ENCODE measurements around the gene CYB561A3. TPM values are rescaled to one million over a fixed set of nuclear protein-coding genes. Genes with fewer than 3 reads are reported as not detected.

Gene CYB561A3
- total RNA-seq, 1 donor from 2014 or later, result 38.9 TPM

GRCh38 chr11:61345954-61346843, 15.5 kb downstream of the CYB561A3 start:
- intact Hi-C loops (cut with micrococcal nuclease), result no loop called here

GRCh38 chr11:61345170-61345610, 16.5 kb downstream of the CYB561A3 start:
- intact Hi-C loops (cut with micrococcal nuclease), result no loop called here

- intact Hi-C loops (cut with micrococcal nuclease), result no loop called here
Measured at GRCh38 chr11:61343792-61344745, 17.6 kb downstream of the CYB561A3 start.

- intact Hi-C loops (cut with micrococcal nuclease), result no loop called here
Measured at GRCh38 chr11:61342207-61342803, 19.4 kb downstream of the CYB561A3 start.

- intact Hi-C loops (cut with micrococcal nuclease), result no loop called here
Measured at GRCh38 chr11:61341706-61342105, 20.0 kb downstream of the CYB561A3 start.

GRCh38 chr11:61340979-61341378, 20.7 kb downstream of the CYB561A3 start:
- intact Hi-C loops (cut with micrococcal nuclease), result no loop called here

- intact Hi-C loops (cut with micrococcal nuclease), result loop anchor here (10.0 kb wide), 1 partner anchor 245 kb away; the partner anchor contains the start of gene SYT7
Measured at GRCh38 chr11:61339490-61339878, 22.2 kb downstream of the CYB561A3 start.

GRCh38 chr11:61338783-61339489, 22.7 kb downstream of the CYB561A3 start:
- intact Hi-C loops (cut with micrococcal nuclease), result loop anchor here (10.0 kb wide), 1 partner anchor 246 kb away; the partner anchor contains the start of gene SYT7

GRCh38 chr11:61337706-61338470, 23.8 kb downstream of the CYB561A3 start:
- intact Hi-C loops (cut with micrococcal nuclease), result loop anchor here (10.0 kb wide), 1 partner anchor 247 kb away; the partner anchor contains the start of gene SYT7

- intact Hi-C loops (cut with micrococcal nuclease), result loop anchor here (1.0 to 10.0 kb wide), 7 partner anchors 26 to 248 kb away; partner anchors contain the start of genes SYT7, TMEM138 and TMEM216
Measured at GRCh38 chr11:61336171-61336935, 25.3 kb downstream of the CYB561A3 start.

- intact Hi-C loops (cut with micrococcal nuclease), result loop anchor here (10.0 kb wide), 1 partner anchor 249 kb away; the partner anchor contains the start of gene SYT7
Measured at GRCh38 chr11:61335355-61335710, 26.3 kb downstream of the CYB561A3 start.

- intact Hi-C loops (cut with micrococcal nuclease), result loop anchor here (5.0 to 10.0 kb wide), 3 partner anchors 250 to 292 kb away; partner anchors contain the start of gene SYT7
Measured at GRCh38 chr11:61334434-61335354, 27.0 kb downstream of the CYB561A3 start.

- intact Hi-C loops (cut with micrococcal nuclease), result loop anchor here (1.0 to 10.0 kb wide), 9 partner anchors 39 to 1223 kb away; partner anchors contain the start of genes PRPF19, SDHAF2, SYT7 and TMEM109
Measured at GRCh38 chr11:61333550-61334433, 27.9 kb downstream of the CYB561A3 start.

- intact Hi-C loops (cut with micrococcal nuclease), result loop anchor here (1.0 to 10.0 kb wide), 9 partner anchors 39 to 1224 kb away; partner anchors contain the start of genes PRPF19, SDHAF2, SYT7 and TMEM109
Measured at GRCh38 chr11:61332797-61333549, 28.7 kb downstream of the CYB561A3 start, which contains the start of the genes DDB1 and TKFC. DDB1 (minus strand) TSS chr11:61333105; CDS start chr11:61332968, 137 bp downstream. TKFC (plus strand) TSS chr11:61333228; CDS start chr11:61334729, 1,501 bp downstream.

GRCh38 chr11:61332281-61332796, 29.3 kb downstream of the CYB561A3 start:
- intact Hi-C loops (cut with micrococcal nuclease), result loop anchor here (2.0 to 10.0 kb wide), 6 partner anchors 250 to 1224 kb away; partner anchors contain the start of genes PRPF19, SYT7 and TMEM109
